Keratinocyte (primary cell): Measurements from ENCODE around the gene GNG2.

ENCODE experiments used
- CTCF ChIP-seq, 3 experiments: IDR thresholded peaks in 1 of 3; conservative IDR thresholded peaks in 1 of 3; optimal IDR thresholded peaks in 1 of 3; 2 replicates in 2 of 3; 3 replicates in 1 of 3; pipeline versions ENCODE3 to v1.5.1; 2011; ENCODE audit warnings: low read length in 3 of 3, mild to moderate bottlenecking in 3 of 3, moderate library complexity in 2 of 3, control low read depth in 1 of 3, inconsistent platforms in 1 of 3; ENCODE audit not compliant: insufficient read depth in 2 of 3; ENCODE audit errors: extremely low read depth in 1 of 3
- EZH2 ChIP-seq: IDR thresholded peaks from one replicate; pipeline ENCODE4 v1.6.1; 2012; ENCODE audit warnings: inconsistent platforms, mild to moderate bottlenecking, low read length, moderate library complexity

GRCh38 chr14:51894250-51894649, 33.8 kb downstream of the GNG2 start:
- TF ChIP-seq CTCF (optimal IDR thresholded peaks at IDR 0.05 in 1 of 3, IDR thresholded peaks at IDR 0.05 in 1 of 3, conservative IDR thresholded peaks at IDR 0.05 in 1 of 3; ENCODE audit: extremely low read depth in 1 of 3, insufficient read depth in 2 of 3, low read length in 3 of 3) = no peak
- TF ChIP-seq EZH2 = no peak
